ENCODE results near the gene SF3B5.
A peak's percentile ranks its signal among the peaks of the same experiment; 100 is the strongest.

The SF3B5 gene

DNA sequence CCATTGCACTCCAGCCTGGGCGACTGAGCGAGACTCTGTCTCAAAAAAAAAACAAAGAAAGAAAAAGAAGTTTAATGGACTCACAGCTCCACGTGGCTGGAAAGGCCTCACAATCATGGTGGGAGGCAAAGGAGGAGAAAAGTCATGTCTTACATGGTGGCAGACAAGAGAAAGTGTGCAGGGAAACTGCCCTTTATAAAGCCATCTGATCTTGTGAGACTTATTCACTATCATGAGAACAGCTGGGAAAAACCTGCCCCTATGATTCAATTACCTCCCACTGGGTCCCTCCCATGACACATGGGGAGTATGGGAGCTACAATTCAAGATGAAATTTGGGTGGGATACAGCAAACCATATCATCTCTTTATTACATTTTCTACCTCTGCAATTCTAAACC is 25.9 kb downstream of the SF3B5 start:
- TF ChIP-seq, protein P1, sequence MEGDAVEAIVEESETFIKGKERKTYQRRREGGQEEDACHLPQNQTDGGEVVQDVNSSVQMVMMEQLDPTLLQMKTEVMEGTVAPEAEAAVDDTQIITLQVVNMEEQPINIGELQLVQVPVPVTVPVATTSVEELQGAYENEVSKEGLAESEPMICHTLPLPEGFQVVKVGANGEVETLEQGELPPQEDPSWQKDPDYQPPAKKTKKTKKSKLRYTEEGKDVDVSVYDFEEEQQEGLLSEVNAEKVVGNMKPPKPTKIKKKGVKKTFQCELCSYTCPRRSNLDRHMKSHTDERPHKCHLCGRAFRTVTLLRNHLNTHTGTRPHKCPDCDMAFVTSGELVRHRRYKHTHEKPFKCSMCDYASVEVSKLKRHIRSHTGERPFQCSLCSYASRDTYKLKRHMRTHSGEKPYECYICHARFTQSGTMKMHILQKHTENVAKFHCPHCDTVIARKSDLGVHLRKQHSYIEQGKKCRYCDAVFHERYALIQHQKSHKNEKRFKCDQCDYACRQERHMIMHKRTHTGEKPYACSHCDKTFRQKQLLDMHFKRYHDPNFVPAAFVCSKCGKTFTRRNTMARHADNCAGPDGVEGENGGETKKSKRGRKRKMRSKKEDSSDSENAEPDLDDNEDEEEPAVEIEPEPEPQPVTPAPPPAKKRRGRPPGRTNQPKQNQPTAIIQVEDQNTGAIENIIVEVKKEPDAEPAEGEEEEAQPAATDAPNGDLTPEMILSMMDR (IDR thresholded peaks at IDR 0.05), result no peak
- Histone ChIP-seq H3K27me3 (peaks cover 0 to 3% of the 10 kb centered on the region in 2 donors), H3K4me1 (peaks cover 0 to 7% (median 2%) of the 10 kb centered on the region in 4 donors), H3K9me3 (no peaks in the 10 kb centered on the region), H3K27ac (no peak overlapping the region), H3K4me3 (no peak overlapping the region), H3K36me3 (no peaks in the 10 kb centered on the region)
- DNase-seq, result no peak
- intact Hi-C loops (cut with DNase I; ENCODE audit: low total_unique reads), result no loop called here

DNA sequence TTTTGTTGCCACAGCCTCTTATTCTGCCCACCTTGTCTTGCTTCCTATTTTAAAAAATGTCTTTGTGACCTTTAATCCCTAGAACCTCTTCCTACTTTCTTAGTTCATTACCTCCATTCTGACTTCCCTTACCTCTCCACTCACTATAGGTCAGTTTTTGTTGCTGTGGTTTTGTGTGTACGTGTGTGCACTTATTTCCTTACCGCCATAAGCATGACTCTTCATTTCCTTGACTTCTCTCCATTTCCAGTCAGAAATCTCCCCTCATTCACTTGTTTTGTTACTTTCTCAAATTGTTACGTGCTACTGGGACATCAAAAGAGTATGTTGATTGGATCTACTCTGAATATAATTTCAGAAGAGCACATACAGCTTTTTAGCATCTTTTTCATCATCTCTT is 26.6 kb downstream of the SF3B5 start:
- no peaks in the 10 kb centered on the region for H3K36me3 ChIP-seq
- H3K27ac ChIP-seq, result no peak overlapping the region
- H3K27me3 ChIP-seq, result peaks cover 0 to 3% of the 10 kb centered on the region in 2 donors
- intact Hi-C loops (cut with DNase I; ENCODE audit: low total_unique reads), result no loop called here
- TF ChIP-seq, protein P1 (IDR thresholded peaks at IDR 0.05), result no peak
- no peaks in the 10 kb centered on the region for H3K9me3 ChIP-seq
- no peak for DNase-seq
- H3K4me1 ChIP-seq, result peaks cover 0 to 11% (median 2%) of the 10 kb centered on the region in 4 donors
- H3K4me3 ChIP-seq, result no peak overlapping the region

DNA sequence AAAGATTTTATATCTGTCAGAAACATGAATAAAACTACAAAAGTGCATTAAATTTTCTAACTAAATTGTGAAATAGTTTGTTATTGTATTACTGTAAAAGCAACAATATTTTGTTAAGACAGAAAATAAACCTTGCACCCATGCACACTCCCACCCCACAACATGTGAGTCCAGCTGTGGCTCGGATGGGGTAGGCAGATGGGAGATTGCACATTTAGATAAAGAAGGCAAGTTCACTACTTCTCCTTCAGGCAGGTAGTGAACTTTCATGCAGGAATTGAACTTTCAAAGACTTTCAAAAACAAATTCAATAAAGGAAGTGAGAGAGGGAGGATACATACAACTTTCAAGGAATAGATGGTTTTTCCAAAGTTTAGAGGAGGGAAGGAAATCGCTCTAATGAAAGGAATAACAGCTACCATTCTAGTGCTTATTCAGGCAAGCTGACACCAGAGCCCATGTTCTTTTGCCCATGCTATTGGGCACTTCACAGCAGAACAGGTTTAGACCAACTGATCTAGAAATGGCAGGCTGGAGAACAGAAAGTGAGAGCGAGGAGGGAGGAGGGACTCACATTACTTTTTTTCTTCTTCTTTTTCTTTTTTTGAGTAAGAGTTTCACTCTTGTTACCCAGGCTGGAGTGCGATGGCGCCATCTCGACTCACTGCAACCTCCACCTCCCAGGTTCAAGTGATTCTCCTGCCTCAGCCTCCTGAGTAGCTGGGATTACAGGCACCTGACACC is 28.5 kb downstream of the SF3B5 start:
- no peaks in the 10 kb centered on the region for H3K9me3 ChIP-seq
- no peaks in the 10 kb centered on the region for H3K36me3 ChIP-seq
- H3K4me1 ChIP-seq, result peaks cover 0 to 20% (median 10%) of the 10 kb centered on the region in 4 donors
- no peak for DNase-seq
- TF ChIP-seq, protein P1 (IDR thresholded peaks at IDR 0.05), result no peak
- peaks cover 0 to 3% of the 10 kb centered on the region in 2 donors for H3K27me3 ChIP-seq
- H3K4me3 ChIP-seq, result no peak overlapping the region
- intact Hi-C loops (cut with DNase I; ENCODE audit: low total_unique reads), result no loop called here
- H3K27ac ChIP-seq, result no peak overlapping the region

DNA sequence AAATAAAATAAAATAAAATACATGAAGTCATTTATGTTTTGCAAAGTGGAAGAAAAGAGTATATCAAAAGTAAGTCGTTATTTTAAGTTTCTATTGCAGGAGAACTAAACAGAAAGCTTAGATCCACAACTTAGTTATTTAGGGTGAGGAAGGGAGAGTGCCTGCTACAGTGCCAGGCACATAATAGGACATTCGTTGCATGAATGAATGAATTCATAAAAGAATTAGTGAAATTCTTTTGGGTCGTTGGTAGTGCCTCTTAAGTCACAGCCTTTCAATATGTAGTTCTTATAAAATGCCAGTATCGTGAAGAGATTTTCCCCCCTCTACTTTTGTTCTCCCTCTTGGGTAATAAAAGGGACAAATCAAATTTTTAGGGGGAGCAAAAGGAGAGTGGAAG is 29.1 kb downstream of the SF3B5 start:
- TF ChIP-seq, protein P1 (IDR thresholded peaks at IDR 0.05), result no peak
- Histone ChIP-seq H3K27me3 (peaks cover 0 to 3% of the 10 kb centered on the region in 2 donors), H3K27ac (no peak overlapping the region), H3K36me3 (no peaks in the 10 kb centered on the region), H3K4me3 (no peak overlapping the region), H3K9me3 (no peaks in the 10 kb centered on the region), H3K4me1 (peaks cover 0 to 20% (median 10%) of the 10 kb centered on the region in 4 donors)
- intact Hi-C loops (cut with DNase I; ENCODE audit: low total_unique reads), result no loop called here
- no peak for DNase-seq

DNA sequence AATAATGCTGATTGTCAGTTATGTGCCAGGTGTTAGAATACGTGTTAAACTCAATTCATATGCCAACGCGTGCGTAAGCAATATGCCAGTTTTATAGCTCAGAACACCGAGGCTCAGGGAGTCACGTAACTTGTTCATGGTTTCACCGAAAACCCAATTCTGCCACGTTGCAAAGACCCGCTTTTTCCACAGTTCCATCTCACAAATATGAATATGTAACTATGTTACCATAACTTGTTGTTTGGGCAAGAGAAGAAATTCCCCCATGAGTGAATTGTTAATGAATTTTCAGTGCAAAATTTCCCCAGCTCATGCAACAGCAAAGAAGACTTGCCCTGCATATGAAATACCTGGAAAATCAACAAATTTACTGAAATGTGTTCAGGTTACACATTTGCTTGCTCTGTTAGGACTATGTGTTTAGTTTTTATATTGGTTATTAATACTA is 30.1 kb downstream of the SF3B5 start:
- DNase-seq, result no peak
- TF ChIP-seq, protein P1 (IDR thresholded peaks at IDR 0.05), result no peak
- peaks cover 0 to 3% of the 10 kb centered on the region in 2 donors for H3K27me3 ChIP-seq
- peak overlapping the region; percentile 62 to 83 for H3K4me3 ChIP-seq
- intact Hi-C loops (cut with DNase I; ENCODE audit: low total_unique reads), result no loop called here
- H3K36me3 ChIP-seq, result no peaks in the 10 kb centered on the region
- peaks cover 0 to 20% (median 10%) of the 10 kb centered on the region in 4 donors for H3K4me1 ChIP-seq
- H3K9me3 ChIP-seq, result no peaks in the 10 kb centered on the region
- H3K27ac ChIP-seq, result no peak overlapping the region

All from tibial artery (tissue), 4 donors.